ENCODE results near the gene AHDC1. TPM values are rescaled to one million over a fixed set of nuclear protein-coding genes. Genes with fewer than 3 reads are reported as not detected.

The AHDC1 gene
- total RNA-seq, 1 donor from 2014 or later = 7.0 TPM

- peak; percentile 77 for DNase-seq (ENCODE audit: low spot score)
- no peaks in the 10 kb centered on the region for H3K36me3 Mint-ChIP-seq
- Histone ChIP-seq H2AFZ (replicated peaks) (no peak overlapping the region), H3K79me2 (ENCODE audit: low read depth) (peaks cover 86% of the 10 kb centered on the region), H3K4me3 (peak overlapping the region; percentile 36), H4K20me1 (ENCODE audit: low read depth) (peaks cover 86% of the 10 kb centered on the region), H3K4me1 (peaks cover 95% of the 10 kb centered on the region), H3K9ac (no peak overlapping the region), H3K36me3 (no peaks in the 10 kb centered on the region), H3K4me2 (peak overlapping the region; percentile 76), H3K27me3 (no peaks in the 10 kb centered on the region), H3K27ac (peak overlapping the region; percentile 91), H3F3A (ENCODE audit: low read depth) (peaks cover 95% of the 10 kb centered on the region), H3K9me3 (ENCODE audit: low read depth) (no peaks in the 10 kb centered on the region)
- TF ChIP-seq EZH2 (IDR thresholded peaks at IDR 0.05) (no peak), EZH2phosphoT487 (IDR thresholded peaks at IDR 0.05) (no peak), CTCF (IDR thresholded peaks at IDR 0.05) (no peak)
- peak overlapping the region; percentile 98 for H3K27ac Mint-ChIP-seq
- no peaks in the 10 kb centered on the region for H3K9me3 Mint-ChIP-seq
- H3K27me3 Mint-ChIP-seq (ENCODE audit: insufficient read depth, low read depth) = peaks cover 8% of the 10 kb centered on the region
- peaks cover 90% of the 10 kb centered on the region for H3K4me1 Mint-ChIP-seq
- H3K4me3 Mint-ChIP-seq = peak overlapping the region; percentile 83
Observed at GRCh38 chr1:27569506-27570291, 34.2 kb downstream of the AHDC1 start.

- Mint-ChIP-seq H3K36me3 (no peaks in the 10 kb centered on the region), H3K4me3 (peak overlapping the region; percentile 83), H3K9me3 (no peaks in the 10 kb centered on the region), H3K27me3 (ENCODE audit: insufficient read depth, low read depth) (peaks cover 8% of the 10 kb centered on the region), H3K4me1 (peaks cover 90% of the 10 kb centered on the region), H3K27ac (peak overlapping the region; percentile 98)
- Histone ChIP-seq H4K20me1 (ENCODE audit: low read depth) (peaks cover 86% of the 10 kb centered on the region), H3K4me2 (peak overlapping the region; percentile 76), H3K9me3 (ENCODE audit: low read depth) (no peaks in the 10 kb centered on the region), H3K4me1 (peaks cover 95% of the 10 kb centered on the region), H2AFZ (replicated peaks) (no peak overlapping the region), H3K9ac (no peak overlapping the region), H3K4me3 (peak overlapping the region; percentile 15), H3K36me3 (no peaks in the 10 kb centered on the region), H3K79me2 (ENCODE audit: low read depth) (peaks cover 86% of the 10 kb centered on the region), H3K27me3 (no peaks in the 10 kb centered on the region), H3K27ac (peak overlapping the region; percentile 91), H3F3A (ENCODE audit: low read depth) (peaks cover 89% of the 10 kb centered on the region)
- TF ChIP-seq EZH2 (IDR thresholded peaks at IDR 0.05) = no peak
- no peak for TF ChIP-seq CTCF (IDR thresholded peaks at IDR 0.05)
- TF ChIP-seq EZH2phosphoT487 (IDR thresholded peaks at IDR 0.05) = no peak
- DNase-seq (ENCODE audit: low spot score) = peak; percentile 44
Observed at GRCh38 chr1:27569088-27569460, 34.9 kb downstream of the AHDC1 start.

DNA sequence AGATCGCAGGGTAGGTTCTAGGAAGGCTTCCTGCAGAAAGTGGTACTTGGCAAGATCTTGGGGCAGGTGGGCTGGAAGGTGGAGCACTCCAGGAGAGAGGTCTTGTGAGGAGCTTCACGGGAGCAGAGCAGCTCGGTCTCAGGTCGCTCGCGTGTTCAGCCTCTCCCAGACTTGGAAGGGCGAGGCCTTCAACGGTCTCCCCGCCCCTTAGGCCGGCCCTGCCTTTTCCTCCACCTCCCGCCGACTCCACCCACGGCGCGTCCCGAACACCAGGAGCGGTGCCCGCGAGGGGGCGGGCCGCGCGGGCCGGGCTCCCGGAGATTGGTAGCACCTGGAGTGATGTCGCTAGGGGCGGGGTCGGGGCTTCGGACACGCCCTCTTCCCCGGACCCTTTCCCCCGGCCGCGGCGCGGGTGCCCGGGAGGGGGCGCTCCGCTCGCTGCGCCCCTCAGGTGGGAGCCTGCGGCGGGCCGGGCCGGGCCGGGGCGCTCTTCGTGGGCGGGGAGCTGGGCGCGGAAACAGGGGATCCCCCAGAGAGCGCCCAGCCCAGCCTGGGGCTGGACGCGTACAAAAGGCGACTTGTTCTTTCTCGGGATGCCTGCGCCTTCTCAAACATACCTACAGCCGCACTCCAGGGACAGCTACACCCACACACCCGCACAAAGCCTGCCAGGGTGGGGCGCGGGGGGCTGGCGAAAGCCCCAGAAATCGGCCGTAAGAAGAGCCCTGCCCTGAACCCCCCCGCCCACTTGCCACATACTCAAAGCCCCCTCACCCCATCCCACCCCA lies 35.5 kb downstream of the AHDC1 start:
- Histone ChIP-seq H3K27ac (peak overlapping the region; percentile 91), H2AFZ (replicated peaks) (no peak overlapping the region), H3K9ac (no peak overlapping the region), H3K36me3 (no peaks in the 10 kb centered on the region), H3K79me2 (ENCODE audit: low read depth) (peaks cover 86% of the 10 kb centered on the region), H3K4me1 (peaks cover 95% of the 10 kb centered on the region), H3F3A (ENCODE audit: low read depth) (peaks cover 83% of the 10 kb centered on the region), H3K27me3 (no peaks in the 10 kb centered on the region), H3K9me3 (ENCODE audit: low read depth) (no peaks in the 10 kb centered on the region), H3K4me3 (peak overlapping the region; percentile 15), H4K20me1 (ENCODE audit: low read depth) (peaks cover 86% of the 10 kb centered on the region), H3K4me2 (peak overlapping the region; percentile 76)
- Mint-ChIP-seq H3K36me3 (no peaks in the 10 kb centered on the region), H3K4me1 (peaks cover 90% of the 10 kb centered on the region), H3K27ac (peak overlapping the region; percentile 97), H3K27me3 (ENCODE audit: insufficient read depth, low read depth) (peaks cover 8% of the 10 kb centered on the region), H3K9me3 (no peaks in the 10 kb centered on the region), H3K4me3 (peak overlapping the region; percentile 83)
- peak; percentile 86 for TF ChIP-seq CTCF (IDR thresholded peaks at IDR 0.05)
- TF ChIP-seq EZH2 (IDR thresholded peaks at IDR 0.05) = no peak
- DNase-seq (ENCODE audit: low spot score) = peak; percentile 94

All from neural progenitor cell (in vitro differentiated cells).